Eye (tissue), 1 donor: ENCODE results near the gene SPDYE16.
"Not testable (repeated sequence)": the region's sequence is repeated elsewhere in the genome, so short reads cannot be mapped to it uniquely, and the experiment has no call there.

Source experiments
- DNase-seq: peaks from one replicate; pipeline ENCODE4 v3.0.0-alpha.2; 2015

The SPDYE16 gene

GRCh38 chr7:76543197-76543596 lies at the start of gene SPDYE16:
Gene SPDYE16, minus strand, starts transcription at chr7:76543297. Its CDS starts 1,838 bp downstream, at chr7:76541459.
- not testable (repeated sequence) for DNase-seq

- not testable (repeated sequence) for DNase-seq
Observed at GRCh38 chr7:76592694-76593093, 49.6 kb upstream of the SPDYE16 start.

GRCh38 chr7:76591602-76592304 lies 48.7 kb upstream of the SPDYE16 start:
- DNase-seq: not testable (repeated sequence)

GRCh38 chr7:76591033-76591432 lies 47.9 kb upstream of the SPDYE16 start:
- DNase-seq: not testable (repeated sequence)

GRCh38 chr7:76588586-76588985 lies 45.5 kb upstream of the SPDYE16 start:
- not testable (repeated sequence) for DNase-seq

- DNase-seq: not testable (repeated sequence)
Observed at GRCh38 chr7:76586585-76587315, 43.7 kb upstream of the SPDYE16 start.

GRCh38 chr7:76583636-76584281 lies 40.7 kb upstream of the SPDYE16 start:
- DNase-seq: peak; percentile 25

- peak; percentile 29 for DNase-seq
Observed at GRCh38 chr7:76582848-76583631, 39.9 kb upstream of the SPDYE16 start.

- not testable (repeated sequence) for DNase-seq
Observed at GRCh38 chr7:76575919-76576655, 33.0 kb upstream of the SPDYE16 start.

- not testable (repeated sequence) for DNase-seq
Observed at GRCh38 chr7:76575431-76575830, 32.3 kb upstream of the SPDYE16 start.

GRCh38 chr7:76572296-76572695 lies 29.2 kb upstream of the SPDYE16 start:
- DNase-seq: not testable (repeated sequence)

- DNase-seq: not testable (repeated sequence)
Observed at GRCh38 chr7:76570324-76570775, 27.3 kb upstream of the SPDYE16 start.

GRCh38 chr7:76568742-76569141 lies 25.6 kb upstream of the SPDYE16 start:
- not testable (repeated sequence) for DNase-seq

- not testable (repeated sequence) for DNase-seq
Observed at GRCh38 chr7:76567753-76568152, 24.7 kb upstream of the SPDYE16 start.

- not testable (repeated sequence) for DNase-seq
Observed at GRCh38 chr7:76567311-76567710, 24.2 kb upstream of the SPDYE16 start.

GRCh38 chr7:76565001-76565400 lies 21.9 kb upstream of the SPDYE16 start:
- not testable (repeated sequence) for DNase-seq

GRCh38 chr7:76561342-76561741 lies 18.2 kb upstream of the SPDYE16 start:
- DNase-seq: not testable (repeated sequence)

GRCh38 chr7:76560157-76560556 lies 17.1 kb upstream of the SPDYE16 start:
- DNase-seq: not testable (repeated sequence)

GRCh38 chr7:76559685-76560084 lies 16.6 kb upstream of the SPDYE16 start:
- DNase-seq: not testable (repeated sequence)

GRCh38 chr7:76551992-76552391 lies 8.9 kb upstream of the SPDYE16 start:
- not testable (repeated sequence) for DNase-seq

GRCh38 chr7:76549855-76550248 lies 6.8 kb upstream of the SPDYE16 start:
- not testable (repeated sequence) for DNase-seq
